IPS DF 6.9 (cell line): ENCODE data around the gene COL8A1.

Source experiments
- DNase-seq: peaks from one replicate; pipeline ENCODE4 v3.0.0-alpha.2; 2013; ENCODE audit warnings: low read depth, low spot score
- H3K27ac ChIP-seq: one replicate; pipeline ENCODE4 v1.5.1; 2013; ENCODE audit warnings: low read length, control low read depth
- H3K27me3 ChIP-seq: 2 replicates; pipeline ENCODE4 v1.6.1; 2013; ENCODE audit warnings: mild to moderate bottlenecking, low read length; ENCODE audit not compliant: control insufficient read depth, insufficient read depth
- H3K36me3 ChIP-seq: 2 replicates; pipeline ENCODE4 v1.6.1; 2013; ENCODE audit warnings: low read length; ENCODE audit not compliant: control insufficient read depth, insufficient read depth
- H3K4me1 ChIP-seq: 2 replicates; pipeline ENCODE4 v1.6.1; 2013; ENCODE audit warnings: low read length; ENCODE audit not compliant: control insufficient read depth, insufficient read depth
- H3K4me3 ChIP-seq: 2 replicates; pipeline ENCODE4 v1.5.1; 2013; ENCODE audit warnings: mild to moderate bottlenecking, low read length
- H3K9me3 ChIP-seq: 2 replicates; pipeline ENCODE4 v1.6.1; 2013; ENCODE audit warnings: low read length, inconsistent platforms; ENCODE audit not compliant: control insufficient read depth, insufficient read depth
- WGBS: extraction: QIAGEN DNeasy Blood & Tissue Kit; methylation state at CpG from one replicate; pipeline ENCODE4 v1.1.7; 2013; ENCODE audit warnings: mixed read lengths, missing lambda C conversion rate; ENCODE audit not compliant: insufficient read length, insufficient coverage; 5-methylcytosine and 5-hydroxymethylcytosine counted together

The COL8A1 gene

GRCh38 chr3:99639579-99639978 lies 1.2 kb downstream of the COL8A1 start:
- no peak overlapping the region for H3K4me3 ChIP-seq

GRCh38 chr3:99640214-99640851 lies 1.9 kb downstream of the COL8A1 start:
- no CpG with 5 or more reads among the region's 6 CpGs for WGBS
- Histone ChIP-seq H3K36me3 (no peaks in the 10 kb centered on the region), H3K4me1 (no peaks in the 10 kb centered on the region), H3K27me3 (no peaks in the 10 kb centered on the region), H3K27ac (no peak overlapping the region), H3K4me3 (no peak overlapping the region), H3K9me3 (no peaks in the 10 kb centered on the region)
- DNase-seq: no peak

More at GRCh38 chr3:99639579-99639978, 1.2 kb downstream of the COL8A1 start:
- H3K27ac ChIP-seq: no peak overlapping the region
- no peaks in the 10 kb centered on the region for H3K27me3 ChIP-seq
- no CpG with 5 or more reads among the region's 1 CpG for WGBS
- no peaks in the 10 kb centered on the region; the same call in 1 of the 2 replicates for H3K4me1 ChIP-seq
- H3K36me3 ChIP-seq: no peaks in the 10 kb centered on the region
- no peak for DNase-seq
- no peaks in the 10 kb centered on the region for H3K9me3 ChIP-seq

DNA sequence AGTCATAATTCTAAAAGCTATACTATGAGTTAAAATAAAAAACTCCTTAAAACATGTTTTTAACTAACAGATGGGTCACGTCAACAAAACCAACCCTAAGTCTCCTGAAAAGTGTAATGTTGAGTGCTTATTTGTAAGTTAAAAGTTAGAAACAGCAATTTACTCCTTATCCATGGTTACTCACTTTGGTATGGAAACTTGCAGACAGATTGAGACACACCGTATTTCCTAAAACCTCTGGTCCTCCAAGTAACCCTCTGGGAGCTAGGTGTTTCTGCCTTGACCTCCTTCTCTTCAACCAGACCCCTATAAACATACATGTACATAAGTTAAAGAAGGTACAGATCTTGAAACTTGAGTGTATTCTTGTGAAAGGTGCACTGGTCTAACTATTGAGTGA lies 3.1 kb downstream of the COL8A1 start:
- no peak overlapping the region for H3K27ac ChIP-seq
- H3K4me3 ChIP-seq: no peak overlapping the region

DNA sequence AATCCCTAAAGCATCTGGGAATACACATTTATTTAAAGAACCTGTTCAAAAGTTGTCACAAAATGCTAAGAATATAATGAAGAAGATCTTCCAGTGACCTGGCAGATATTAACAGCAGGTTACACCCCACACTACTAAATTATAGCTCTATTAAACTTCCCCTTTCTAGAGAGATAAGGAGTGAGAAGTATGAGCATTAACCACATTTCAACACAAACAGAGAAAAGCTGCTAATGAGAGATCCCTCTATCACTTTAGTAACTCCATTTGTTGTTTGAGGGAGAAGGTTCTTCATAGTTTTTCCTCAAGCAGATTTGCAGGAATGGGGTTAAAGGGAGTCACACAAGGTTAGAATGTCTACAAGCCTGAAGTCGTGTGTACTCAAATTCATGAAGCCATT lies 3.6 kb downstream of the COL8A1 start:
- Histone ChIP-seq H3K4me3 (no peak overlapping the region), H3K4me1 (0 out of 2 replicates have a peak, but pooled peaks cover 1% of the 10 kb centered on the region), H3K27me3 (no peaks in the 10 kb centered on the region), H3K27ac (no peak overlapping the region), H3K9me3 (no peaks in the 10 kb centered on the region), H3K36me3 (no peaks in the 10 kb centered on the region)
- no peak for DNase-seq
- no CpG with 5 or more reads among the region's 1 CpG for WGBS

More for the DNA sequence above, 3.1 kb downstream of the COL8A1 start:
- no peak for DNase-seq
- Histone ChIP-seq H3K9me3 (no peaks in the 10 kb centered on the region), H3K27me3 (no peaks in the 10 kb centered on the region), H3K36me3 (no peaks in the 10 kb centered on the region), H3K4me1 (0 out of 2 replicates have a peak, but pooled peaks cover 1% of the 10 kb centered on the region)
- no CpG with 5 or more reads among the region's 2 CpGs for WGBS

DNA sequence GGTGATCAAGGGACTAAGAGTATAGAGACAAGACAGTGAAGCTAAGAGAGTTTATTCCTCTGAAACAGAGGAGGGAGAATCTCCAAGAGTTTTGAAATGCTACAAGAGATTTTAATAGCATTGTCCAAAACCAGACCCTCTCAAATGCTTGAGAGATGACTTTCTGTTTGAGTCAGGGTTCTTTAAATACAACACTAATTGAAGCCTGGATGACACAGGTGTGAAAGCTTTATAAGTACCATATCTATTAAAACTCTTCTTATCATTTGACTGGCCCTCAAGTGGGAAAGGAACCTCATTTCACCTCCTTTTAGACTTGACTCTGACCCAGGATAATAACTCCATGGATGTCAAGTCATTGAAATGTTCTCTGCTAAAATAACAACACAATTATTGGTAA lies 5.6 kb downstream of the COL8A1 start:
- Histone ChIP-seq H3K9me3 (no peaks in the 10 kb centered on the region), H3K27ac (no peak overlapping the region), H3K4me1 (0 out of 2 replicates have a peak, but pooled peaks cover 1% of the 10 kb centered on the region), H3K27me3 (no peaks in the 10 kb centered on the region), H3K36me3 (no peaks in the 10 kb centered on the region), H3K4me3 (no peak overlapping the region)
- DNase-seq: no peak

DNA sequence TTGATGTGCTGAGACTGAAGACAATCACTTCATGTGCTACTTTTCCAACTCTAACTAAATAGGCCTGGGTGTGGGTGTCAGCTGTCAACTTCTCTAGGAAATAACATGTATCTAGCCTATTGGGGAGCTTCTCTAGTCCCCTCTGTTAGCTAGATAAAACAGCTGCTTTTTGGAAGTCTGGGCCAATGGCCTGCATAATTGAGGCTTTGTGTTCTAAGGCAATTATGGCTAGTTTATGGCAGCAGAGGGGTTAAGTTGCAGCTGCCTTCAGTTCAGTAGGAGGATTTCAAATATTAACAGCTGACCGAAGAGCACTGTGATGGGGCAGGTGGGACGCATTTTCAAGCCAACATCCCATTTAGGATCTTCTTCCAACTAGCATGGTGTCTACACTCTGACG lies 6.4 kb downstream of the COL8A1 start:
- no peaks in the 10 kb centered on the region for H3K9me3 ChIP-seq
- no peak overlapping the region for H3K27ac ChIP-seq
- no peak for DNase-seq
- H3K27me3 ChIP-seq: no peaks in the 10 kb centered on the region
- H3K4me1 ChIP-seq: 0 out of 2 replicates have a peak, but pooled peaks cover 1% of the 10 kb centered on the region
- no peaks in the 10 kb centered on the region for H3K36me3 ChIP-seq
- WGBS: no CpG with 5 or more reads among the region's 3 CpGs
- no peak overlapping the region for H3K4me3 ChIP-seq

- 0 out of 2 replicates have a peak, but pooled peaks cover 1% of the 10 kb centered on the region for H3K4me1 ChIP-seq
- no CpG with 5 or more reads among the region's 5 CpGs for WGBS
These were observed 7.1 kb downstream of the COL8A1 start for GRCh38 chr3:99645277-99646106.

DNA sequence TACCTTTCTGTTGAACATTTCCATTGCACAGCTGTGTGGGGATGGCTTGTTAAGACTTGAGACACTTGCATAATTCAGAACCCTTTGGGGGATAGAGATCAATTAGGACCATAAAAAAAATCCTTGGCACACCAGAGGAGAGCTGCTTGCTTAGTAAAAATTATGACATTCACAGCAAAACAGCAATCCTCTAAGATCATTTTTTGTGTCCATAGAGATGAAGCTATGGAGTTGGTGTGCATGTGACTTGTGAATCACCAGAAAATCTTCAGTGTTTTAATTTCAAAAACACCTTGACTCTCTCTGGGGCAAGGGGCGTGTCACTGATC lies 7.7 kb downstream of the COL8A1 start:
- 0 out of 2 replicates have a peak, but pooled peaks cover 1% of the 10 kb centered on the region for H3K4me1 ChIP-seq
- no CpG with 5 or more reads among the region's 1 CpG for WGBS
- DNase-seq: no peak
- no peak overlapping the region for H3K4me3 ChIP-seq
- no peaks in the 10 kb centered on the region for H3K27me3 ChIP-seq
- no peak overlapping the region for H3K27ac ChIP-seq
- H3K9me3 ChIP-seq: no peaks in the 10 kb centered on the region
- H3K36me3 ChIP-seq: no peaks in the 10 kb centered on the region

More at GRCh38 chr3:99645277-99646106, 7.1 kb downstream of the COL8A1 start:
- Histone ChIP-seq H3K36me3 (no peaks in the 10 kb centered on the region), H3K27ac (no peak overlapping the region), H3K4me3 (no peak overlapping the region), H3K27me3 (no peaks in the 10 kb centered on the region), H3K9me3 (no peaks in the 10 kb centered on the region)
- no peak for DNase-seq

- WGBS: no CpG with 5 or more reads among the region's 3 CpGs
- no peaks in the 10 kb centered on the region for H3K9me3 ChIP-seq
- H3K27me3 ChIP-seq: no peaks in the 10 kb centered on the region
- no peaks in the 10 kb centered on the region for H3K36me3 ChIP-seq
- no peak for DNase-seq
- no peak overlapping the region for H3K4me3 ChIP-seq
- H3K27ac ChIP-seq: no peak overlapping the region
- 0 out of 2 replicates have a peak, but pooled peaks cover 1% of the 10 kb centered on the region for H3K4me1 ChIP-seq
These were observed 8.7 kb downstream of the COL8A1 start for GRCh38 chr3:99647081-99647480.

GRCh38 chr3:99648101-99648500 lies 9.7 kb downstream of the COL8A1 start:
- 0 out of 2 replicates have a peak, but pooled peaks cover 1% of the 10 kb centered on the region for H3K4me1 ChIP-seq
- no peak overlapping the region for H3K4me3 ChIP-seq
- no peak for DNase-seq
- H3K36me3 ChIP-seq: no peaks in the 10 kb centered on the region
- no CpG with 5 or more reads among the region's 5 CpGs for WGBS
- H3K27ac ChIP-seq: no peak overlapping the region
- no peaks in the 10 kb centered on the region for H3K27me3 ChIP-seq
- no peaks in the 10 kb centered on the region for H3K9me3 ChIP-seq
